Thyroid gland (tissue), 4 donors: ENCODE data around the gene RAB43.

ENCODE experiments used
- CTCF ChIP-seq, 6 experiments: fragments of 200-600 bp in 3 of 6; fragments of 450-650 bp in 3 of 6; sonication (generic) in 3 of 6; IDR thresholded peaks; one replicate each; pipeline ENCODE4 v1.5.1; 2016 to 2019; ENCODE audit warnings: antibody characterized with exemption in 6 of 6, mild to moderate bottlenecking in 2 of 6, inconsistent platforms in 1 of 6, moderate library complexity in 1 of 6
- POLR2A ChIP-seq, 2 donors: fragments of 450-650 bp; IDR thresholded peaks; one replicate each; pipeline ENCODE4 v1.6.1; 2017; ENCODE audit warnings: antibody characterized with exemption in 2 of 2, mild to moderate bottlenecking in 2 of 2, moderate library complexity in 1 of 2

GRCh38 chr3:129132097-129132866 lies 10.7 kb upstream of the RAB43 start:
- no peak for TF ChIP-seq CTCF (IDR thresholded peaks at IDR 0.05)
- no peak for TF ChIP-seq POLR2A (IDR thresholded peaks at IDR 0.05)
